ENCODE data around the gene EHBP1. TPM values are rescaled to one million over a fixed set of nuclear protein-coding genes. Genes with fewer than 3 reads are reported as not detected.

Gene EHBP1
- total RNA-seq, 2 experiments from 2014 or later = 22.7 to 29.5 TPM

GRCh38 chr2:62731275-62731674 is 25.8 kb downstream of the EHBP1 start:
- Mint-ChIP-seq H3K27me3 (no peaks in the 10 kb centered on the region), H3K4me3 (no peak overlapping the region), H3K4me1 (no peaks in the 10 kb centered on the region), H3K27ac (no peak overlapping the region), H3K36me3 (peaks cover 11% of the 10 kb centered on the region), H3K9me3 (ENCODE audit: low read depth) (peaks cover 12% of the 10 kb centered on the region)
- ATAC-seq = no peak
- CTCF ChIA-PET = no interaction called here
- no peak for DNase-seq

- CTCF ChIA-PET = no interaction called here
- Mint-ChIP-seq H3K4me3 (no peak overlapping the region), H3K4me1 (peaks cover under 1% of the 10 kb centered on the region), H3K27ac (no peak overlapping the region), H3K36me3 (peaks cover 11% of the 10 kb centered on the region), H3K27me3 (no peaks in the 10 kb centered on the region), H3K9me3 (ENCODE audit: low read depth) (peaks cover 12% of the 10 kb centered on the region)
- no peak for ATAC-seq
- DNase-seq = no peak
Measured at GRCh38 chr2:62732262-62732777, 26.8 kb downstream of the EHBP1 start.

- Mint-ChIP-seq H3K27me3 (no peaks in the 10 kb centered on the region), H3K36me3 (peaks cover 11% of the 10 kb centered on the region), H3K4me1 (peaks cover 1% of the 10 kb centered on the region), H3K9me3 (ENCODE audit: low read depth) (peaks cover 12% of the 10 kb centered on the region), H3K4me3 (no peak overlapping the region), H3K27ac (no peak overlapping the region)
- ATAC-seq = no peak
- CTCF ChIA-PET = no interaction called here
- DNase-seq = no peak
Measured at GRCh38 chr2:62733546-62733945, 28.0 kb downstream of the EHBP1 start.

GRCh38 chr2:62736899-62737559 is 31.5 kb downstream of the EHBP1 start:
- Mint-ChIP-seq H3K27ac (no peak overlapping the region), H3K36me3 (peaks cover 2% of the 10 kb centered on the region), H3K4me1 (peaks cover 1% of the 10 kb centered on the region), H3K27me3 (no peaks in the 10 kb centered on the region), H3K9me3 (ENCODE audit: low read depth) (peaks cover 5% of the 10 kb centered on the region), H3K4me3 (no peak overlapping the region)
- CTCF ChIA-PET = no interaction called here
- DNase-seq (no peak), ATAC-seq (no peak)

GRCh38 chr2:62738981-62739936 is 33.7 kb downstream of the EHBP1 start:
- Mint-ChIP-seq H3K4me1 (peaks cover 1% of the 10 kb centered on the region), H3K9me3 (ENCODE audit: low read depth) (no peaks in the 10 kb centered on the region), H3K27me3 (no peaks in the 10 kb centered on the region), H3K4me3 (no peak overlapping the region), H3K27ac (no peak overlapping the region), H3K36me3 (no peaks in the 10 kb centered on the region)
- DNase-seq (no peak), ATAC-seq (no peak)
- CTCF ChIA-PET = no interaction called here

GRCh38 chr2:62740221-62740620 is 34.7 kb downstream of the EHBP1 start:
- no peak for DNase-seq
- Mint-ChIP-seq H3K9me3 (ENCODE audit: low read depth) (no peaks in the 10 kb centered on the region), H3K27me3 (no peaks in the 10 kb centered on the region), H3K27ac (no peak overlapping the region), H3K4me1 (peaks cover 1% of the 10 kb centered on the region), H3K36me3 (no peaks in the 10 kb centered on the region), H3K4me3 (no peak overlapping the region)
- ATAC-seq = no peak
- CTCF ChIA-PET = no interaction called here

GRCh38 chr2:62741127-62741526 is 35.6 kb downstream of the EHBP1 start:
- DNase-seq (no peak), ATAC-seq (no peak)
- H3K27ac Mint-ChIP-seq = no peak overlapping the region
- no peaks in the 10 kb centered on the region for H3K36me3 Mint-ChIP-seq
- CTCF ChIA-PET = no interaction called here
- no peaks in the 10 kb centered on the region for H3K27me3 Mint-ChIP-seq
- no peaks in the 10 kb centered on the region for H3K9me3 Mint-ChIP-seq (ENCODE audit: low read depth)
- H3K4me1 Mint-ChIP-seq = peaks cover 1% of the 10 kb centered on the region
- no peak overlapping the region for H3K4me3 Mint-ChIP-seq

GRCh38 chr2:62741954-62742722 is 36.6 kb downstream of the EHBP1 start:
- Mint-ChIP-seq H3K9me3 (ENCODE audit: low read depth) (no peaks in the 10 kb centered on the region), H3K27me3 (no peaks in the 10 kb centered on the region), H3K4me1 (peaks cover 1% of the 10 kb centered on the region), H3K27ac (peak overlapping the region; percentile 46), H3K36me3 (no peaks in the 10 kb centered on the region), H3K4me3 (no peak overlapping the region)
- no peak for ATAC-seq
- CTCF ChIA-PET = interaction anchor here (1.3 kb wide), 1 partner anchor 33 kb away, joined by 3 read pairs; no protein-coding TSS in a partner anchor
- DNase-seq = no peak

- H3K4me1 Mint-ChIP-seq = no peaks in the 10 kb centered on the region
- no peak for DNase-seq
- H3K27me3 Mint-ChIP-seq = no peaks in the 10 kb centered on the region
- CTCF ChIA-PET = no interaction called here
- no peak overlapping the region for H3K27ac Mint-ChIP-seq
- ATAC-seq = no peak
- no peaks in the 10 kb centered on the region for H3K9me3 Mint-ChIP-seq (ENCODE audit: low read depth)
- H3K4me3 Mint-ChIP-seq = no peak overlapping the region
- peaks cover 5% of the 10 kb centered on the region for H3K36me3 Mint-ChIP-seq
Measured at GRCh38 chr2:62743506-62743905, 38.0 kb downstream of the EHBP1 start.

GRCh38 chr2:62744603-62745002 is 39.1 kb downstream of the EHBP1 start:
- DNase-seq = no peak
- Mint-ChIP-seq H3K9me3 (ENCODE audit: low read depth) (no peaks in the 10 kb centered on the region), H3K27me3 (no peaks in the 10 kb centered on the region), H3K4me1 (no peaks in the 10 kb centered on the region), H3K4me3 (no peak overlapping the region), H3K36me3 (peaks cover 7% of the 10 kb centered on the region), H3K27ac (no peak overlapping the region)
- CTCF ChIA-PET = no interaction called here
- ATAC-seq = no peak

GRCh38 chr2:62745891-62746481 is 40.5 kb downstream of the EHBP1 start:
- ATAC-seq (no peak), DNase-seq (no peak)
- Mint-ChIP-seq H3K9me3 (ENCODE audit: low read depth) (no peaks in the 10 kb centered on the region), H3K27ac (no peak overlapping the region), H3K4me1 (no peaks in the 10 kb centered on the region), H3K36me3 (peaks cover 11% of the 10 kb centered on the region), H3K27me3 (no peaks in the 10 kb centered on the region), H3K4me3 (no peak overlapping the region)
- CTCF ChIA-PET = no interaction called here

GRCh38 chr2:62747169-62747568 is 41.7 kb downstream of the EHBP1 start:
- CTCF ChIA-PET = no interaction called here
- Mint-ChIP-seq H3K27me3 (no peaks in the 10 kb centered on the region), H3K9me3 (ENCODE audit: low read depth) (no peaks in the 10 kb centered on the region), H3K27ac (no peak overlapping the region), H3K4me3 (no peak overlapping the region), H3K4me1 (no peaks in the 10 kb centered on the region), H3K36me3 (peaks cover 14% of the 10 kb centered on the region)
- no peak for DNase-seq
- no peak for ATAC-seq

GRCh38 chr2:62747876-62748275 is 42.4 kb downstream of the EHBP1 start:
- DNase-seq (no peak), ATAC-seq (no peak)
- no peaks in the 10 kb centered on the region for H3K9me3 Mint-ChIP-seq (ENCODE audit: low read depth)
- CTCF ChIA-PET = no interaction called here
- H3K36me3 Mint-ChIP-seq = peaks cover 16% of the 10 kb centered on the region
- no peak overlapping the region for H3K27ac Mint-ChIP-seq
- no peaks in the 10 kb centered on the region for H3K4me1 Mint-ChIP-seq
- H3K4me3 Mint-ChIP-seq = no peak overlapping the region
- no peaks in the 10 kb centered on the region for H3K27me3 Mint-ChIP-seq
